HG02571 (cell line): ENCODE data around the gene STK40.

Source experiments
- ATAC-seq: cut with Tn5 transposase; IDR thresholded peaks from one replicate; pipeline ENCODE4 v1.9.1; 2021; ENCODE audit warnings: mild to moderate bottlenecking, moderate library complexity; ENCODE audit not compliant: unreplicated experiment

STK40 gene

GRCh38 chr1:36398370-36398977 is 12.8 kb upstream of the STK40 start:
- ATAC-seq, result no peak

- peak; percentile 75 for ATAC-seq
These were observed 11.9 kb upstream of the STK40 start, which contains the start of gene LSM10 for GRCh38 chr1:36397378-36398230. LSM10 (minus strand) TSS chr1:36397908; CDS start chr1:36394129, 3,779 bp downstream.

GRCh38 chr1:36397083-36397377 is 11.3 kb upstream of the STK40 start:
- ATAC-seq, result peak; percentile 23

GRCh38 chr1:36396359-36396758 is 10.6 kb upstream of the STK40 start:
- ATAC-seq, result no peak

DNA sequence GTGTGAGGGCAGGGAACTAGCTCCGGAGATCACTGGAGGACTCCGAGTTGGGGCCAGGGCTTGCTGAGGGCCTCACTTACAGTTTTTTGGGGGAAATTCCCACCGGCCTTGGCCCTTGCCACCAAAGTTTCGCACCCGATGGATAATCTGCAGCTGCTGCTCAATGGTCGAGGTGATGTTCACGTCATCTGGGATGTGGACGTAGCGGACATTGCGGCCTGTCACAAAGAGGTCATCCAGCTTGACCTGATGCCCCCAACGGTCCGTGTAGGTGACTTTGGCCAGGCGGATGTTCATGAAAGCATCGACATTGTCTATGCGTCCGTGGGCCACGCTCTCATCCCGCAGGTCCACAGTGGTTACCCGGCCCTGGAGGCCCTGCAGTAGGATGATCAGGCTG is 8.0 kb upstream of the STK40 start:
- ATAC-seq, result no peak

DNA sequence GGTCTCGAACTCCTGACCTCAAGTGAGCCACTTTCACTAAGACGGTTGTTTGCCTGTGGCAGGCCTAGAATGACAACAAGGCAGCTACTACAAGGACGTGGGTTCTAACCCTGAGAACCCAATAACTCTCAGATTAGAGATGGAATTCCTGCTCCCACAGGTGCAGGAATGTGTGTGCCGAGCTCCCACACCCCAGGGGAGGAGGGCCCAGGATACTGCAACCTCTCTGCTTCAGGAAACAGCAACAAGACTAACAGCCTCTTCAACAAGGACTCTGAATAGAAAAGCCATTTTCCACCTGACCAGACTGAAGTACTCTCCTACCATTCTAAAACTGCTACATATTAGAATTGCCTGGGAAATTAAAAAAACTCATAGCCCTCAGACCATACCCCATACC is 7.1 kb upstream of the STK40 start:
- ATAC-seq, result no peak

- no peak for ATAC-seq
These were observed 5.5 kb upstream of the STK40 start for GRCh38 chr1:36391271-36391670.

DNA sequence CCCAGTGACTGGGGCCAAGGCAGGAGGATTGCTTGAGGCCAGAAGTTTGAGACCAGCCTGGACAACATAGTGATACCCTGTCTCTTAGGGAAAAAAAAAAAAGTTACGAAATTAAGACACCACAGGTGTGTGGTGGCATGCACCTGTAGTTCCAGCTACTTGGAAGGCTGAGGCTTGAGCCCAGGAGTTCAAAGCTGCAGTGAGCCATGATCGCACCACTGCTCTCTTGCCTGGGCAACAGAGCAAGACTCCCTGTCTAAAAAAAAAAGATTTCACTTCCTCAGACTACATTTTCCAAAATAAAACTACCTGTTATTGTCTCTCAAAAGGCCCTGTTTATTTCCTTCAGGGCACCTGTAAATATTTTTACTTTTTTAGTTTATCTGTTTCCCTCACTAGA is 4.7 kb upstream of the STK40 start:
- ATAC-seq, result no peak

DNA sequence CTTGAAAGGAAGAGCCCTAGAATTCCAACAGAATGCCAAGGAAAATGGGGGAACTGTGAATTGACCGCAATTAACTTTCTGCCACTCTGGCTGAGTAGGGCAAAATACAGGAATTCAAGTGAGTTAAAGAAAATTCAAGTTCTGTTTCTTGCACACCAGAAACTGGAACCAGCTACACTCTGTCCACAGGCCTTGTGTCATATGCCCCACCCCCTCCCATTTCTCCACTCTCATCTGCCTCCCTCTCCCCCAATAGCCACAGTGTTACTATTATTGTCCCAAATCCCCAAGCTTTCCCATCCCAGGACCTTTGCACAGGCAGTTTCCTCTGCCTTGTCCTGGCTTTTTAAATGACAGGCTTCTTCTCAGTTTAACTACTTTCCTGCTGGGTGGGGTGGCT is 4.3 kb upstream of the STK40 start:
- ATAC-seq, result no peak

- ATAC-seq, result no peak
These were observed 3.5 kb upstream of the STK40 start for GRCh38 chr1:36389261-36389660.

DNA sequence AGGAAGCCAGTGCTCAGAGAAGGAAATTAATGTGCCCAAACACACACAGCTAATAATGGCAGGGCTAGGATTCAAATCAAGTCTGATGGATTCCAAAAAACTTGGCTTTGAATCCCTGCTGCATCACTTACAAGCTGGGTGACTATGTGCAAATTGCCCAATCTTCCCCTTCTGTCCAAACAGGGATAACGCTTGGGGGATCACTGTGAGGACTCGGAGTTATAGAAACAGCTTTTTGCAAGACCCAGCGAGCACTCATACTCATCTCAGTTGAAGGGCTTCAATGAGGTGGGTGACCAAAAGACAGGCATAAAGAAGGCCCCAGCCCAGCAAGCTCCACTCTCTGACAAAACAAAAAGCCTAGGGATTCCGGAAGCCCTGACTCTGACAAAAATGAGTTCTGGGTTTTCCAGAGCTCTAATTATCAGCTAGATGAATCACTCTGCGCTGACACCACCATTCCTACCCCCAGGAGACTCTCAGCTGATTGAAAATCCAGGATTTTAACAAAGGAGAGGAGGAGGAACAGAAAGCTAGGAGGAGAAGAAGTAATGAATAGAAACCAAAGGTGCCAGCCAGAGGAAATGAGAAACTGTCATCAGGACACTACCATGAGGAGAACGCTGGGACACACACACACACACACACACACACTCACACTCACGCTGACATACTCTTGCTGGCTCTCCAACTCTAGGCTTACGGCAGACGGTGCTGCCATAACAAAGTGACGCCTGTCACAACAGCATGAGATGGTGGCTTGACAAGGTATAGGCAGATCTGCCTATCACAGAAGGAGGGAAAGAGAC is 1.6 kb upstream of the STK40 start:
- ATAC-seq, result no peak

DNA sequence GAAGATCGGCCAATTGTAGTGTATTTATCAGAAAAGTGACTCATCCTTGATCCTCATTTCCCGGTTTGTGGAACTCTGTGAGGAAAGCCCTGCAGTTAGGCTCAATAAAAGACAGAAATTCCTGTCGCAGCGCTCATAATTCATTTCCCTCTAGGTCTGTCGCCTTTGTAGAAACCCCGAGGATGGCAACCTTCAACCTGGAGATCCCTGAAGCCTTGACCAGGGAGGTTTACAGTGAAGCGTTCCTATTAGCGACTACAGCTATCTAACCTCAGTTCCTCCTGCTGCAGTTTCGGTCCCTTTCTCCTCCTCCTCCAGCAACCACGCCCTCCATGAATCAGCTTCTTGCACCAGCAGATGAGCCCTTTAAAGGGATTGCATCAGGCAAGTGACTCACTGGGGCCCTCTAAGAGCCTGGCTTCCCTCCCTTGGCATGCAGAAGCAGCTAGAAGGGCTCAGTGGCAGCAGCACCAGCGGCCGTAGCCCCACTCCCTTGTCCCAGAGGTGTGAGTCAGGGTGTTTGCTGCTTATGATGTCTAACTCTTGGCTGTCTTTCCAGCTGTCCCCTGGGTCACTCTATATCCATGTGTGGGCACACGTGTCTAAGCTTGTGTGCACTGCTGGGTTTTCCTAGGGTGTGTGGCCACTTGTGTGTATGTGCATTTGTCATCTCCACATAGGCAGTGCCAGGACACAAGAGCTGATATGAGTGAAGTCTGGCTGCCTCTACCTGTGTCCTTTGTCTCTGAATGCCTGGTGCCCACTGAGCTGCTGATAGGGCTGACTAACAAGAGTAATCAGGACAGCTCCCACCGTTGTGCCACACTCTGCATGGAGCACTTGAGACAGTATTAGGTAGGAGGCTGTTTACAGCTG is 779 bp upstream of the STK40 start:
- ATAC-seq, result peak; percentile 34

DNA sequence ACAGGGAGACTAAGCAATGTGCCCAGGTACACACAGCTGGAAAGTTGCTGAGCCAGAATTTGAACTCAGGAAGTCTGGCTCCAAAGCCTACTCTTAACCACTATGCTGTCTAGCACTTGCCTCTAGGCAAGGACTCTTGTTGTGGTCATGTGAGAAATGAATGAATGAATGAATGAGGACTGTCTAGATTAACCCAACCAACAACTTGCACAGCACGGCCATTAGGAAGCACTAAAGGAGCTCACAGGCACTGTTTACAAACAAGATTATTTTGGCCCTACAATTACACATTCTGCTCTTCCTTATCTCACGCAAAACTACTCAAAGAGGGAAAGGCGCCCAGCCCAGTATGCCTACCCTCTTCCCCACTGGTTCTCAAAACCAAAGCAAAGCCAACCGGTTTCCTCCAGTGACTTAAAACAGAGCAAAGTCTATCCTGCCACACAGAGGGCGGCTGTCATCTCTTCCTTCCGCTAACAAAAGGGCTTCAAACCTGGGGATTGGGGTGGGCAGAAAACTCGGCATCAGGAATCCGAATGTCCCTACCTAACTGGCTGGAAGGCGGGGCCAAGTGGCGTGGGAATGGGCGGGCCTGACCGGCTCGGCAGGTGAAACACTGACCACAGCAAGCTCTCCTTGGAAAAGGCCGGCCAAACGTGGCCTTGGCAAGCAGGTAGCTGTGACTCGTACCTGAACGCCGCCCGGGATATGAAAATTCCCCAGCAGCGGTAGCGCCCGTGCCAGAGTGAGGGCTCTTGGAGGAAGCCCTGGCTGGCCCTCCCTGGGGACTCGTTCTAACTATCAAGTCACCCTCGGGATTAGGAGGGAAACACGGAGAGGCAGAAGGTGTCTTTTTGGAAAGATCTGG is 948 bp downstream of the STK40 start:
- ATAC-seq, result no peak

DNA sequence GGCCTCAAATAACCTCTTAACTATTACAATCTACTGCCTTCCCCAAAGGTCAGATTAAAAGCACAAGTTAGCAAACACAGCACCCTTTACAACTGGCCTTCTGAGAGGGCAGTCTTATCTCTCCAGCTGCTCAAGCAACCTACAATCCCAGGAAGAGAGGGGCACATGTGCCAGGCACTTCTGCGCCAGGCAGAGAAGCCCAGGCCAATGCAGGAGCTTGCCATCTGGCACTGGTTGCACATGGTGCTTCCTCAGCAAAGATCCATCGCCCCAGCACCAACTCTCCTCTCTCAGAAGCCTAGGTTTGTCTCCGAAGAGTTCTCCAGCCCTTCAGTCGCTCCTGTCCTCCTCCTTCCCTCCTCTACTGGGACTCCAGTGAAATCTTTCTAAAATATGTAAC is 2.5 kb downstream of the STK40 start:
- ATAC-seq, result no peak

DNA sequence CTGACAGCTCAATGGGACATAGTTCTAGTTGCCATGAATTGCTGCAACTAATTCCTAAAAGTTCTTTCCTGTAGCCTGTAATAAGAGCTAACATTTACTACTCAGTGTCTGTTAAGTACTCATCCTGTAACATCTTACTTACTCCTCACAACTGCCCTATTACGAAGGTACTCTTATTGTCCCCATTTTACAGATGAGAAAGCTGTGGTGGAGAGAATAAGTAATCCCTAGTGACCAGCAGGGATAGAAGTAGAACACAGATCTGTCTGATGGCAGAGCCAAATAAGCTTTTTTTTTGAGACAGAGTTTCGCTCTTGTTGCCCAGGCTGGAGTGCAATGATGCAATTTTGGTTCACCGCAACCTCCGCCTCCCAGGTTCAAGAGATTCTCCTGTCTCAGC is 3.1 kb downstream of the STK40 start:
- no peak for ATAC-seq

- no peak for ATAC-seq
These were observed 3.5 kb downstream of the STK40 start for GRCh38 chr1:36382231-36382630.

DNA sequence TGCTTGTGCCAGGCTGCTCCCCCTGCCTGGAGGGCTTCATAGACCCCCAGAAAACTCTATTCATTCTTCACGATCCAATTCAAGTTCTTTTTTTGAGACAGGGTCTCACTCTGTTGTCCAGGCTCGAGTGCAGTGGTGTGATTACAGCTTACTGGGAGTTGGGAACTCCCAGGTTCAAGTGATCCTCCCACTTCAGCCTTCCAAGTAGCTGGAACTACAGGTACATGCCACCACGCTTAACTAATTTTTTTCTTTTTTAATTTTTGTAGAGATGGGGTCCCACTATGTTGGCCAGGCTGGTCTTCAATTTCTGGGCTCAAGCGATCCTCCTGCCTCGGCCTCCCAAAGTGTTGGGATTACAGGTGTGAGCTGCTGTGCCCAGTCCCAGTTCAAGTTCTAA is 4.3 kb downstream of the STK40 start:
- ATAC-seq, result no peak

DNA sequence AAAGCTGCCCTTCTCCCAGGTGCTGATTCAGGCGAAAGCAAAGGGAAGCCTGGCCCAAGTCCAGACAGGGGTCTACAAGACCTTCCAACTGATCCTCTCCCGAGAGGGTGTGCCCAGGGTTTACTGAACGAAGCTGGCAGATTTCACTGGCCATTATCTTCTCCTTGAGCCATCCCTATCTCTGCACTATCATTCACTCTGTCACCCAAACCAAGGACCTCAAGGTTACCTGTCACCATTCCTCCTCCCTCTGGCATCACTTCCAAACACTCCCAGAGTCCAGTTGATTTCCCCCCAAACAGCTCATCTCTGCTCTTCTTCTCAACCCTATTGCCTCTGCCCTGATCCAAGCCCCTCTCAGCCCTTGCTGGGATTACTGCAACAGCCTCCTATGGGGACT is 4.9 kb downstream of the STK40 start:
- ATAC-seq, result no peak

DNA sequence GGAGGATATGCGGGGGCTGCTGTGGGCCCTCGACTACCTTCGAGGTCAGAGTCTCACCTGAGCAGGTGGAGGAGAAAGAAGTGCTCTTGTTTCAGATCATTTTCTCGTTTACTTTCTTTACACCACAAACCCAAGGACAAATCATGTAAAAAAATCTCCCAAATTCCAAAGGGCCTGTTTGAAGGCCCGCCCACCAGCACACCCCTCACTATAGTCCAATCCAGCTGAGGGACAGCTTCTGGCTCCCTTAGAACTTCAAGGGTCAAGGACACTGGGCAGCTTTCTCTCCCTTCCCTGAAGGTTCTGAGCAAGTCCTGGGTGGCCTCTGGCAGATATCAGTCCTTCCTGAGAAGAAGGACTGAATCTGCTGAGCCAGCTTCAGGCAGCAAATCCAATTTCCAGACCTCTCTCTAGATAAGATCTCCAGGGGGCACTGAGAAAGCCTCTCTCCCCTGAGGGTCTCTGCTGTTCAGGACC is 5.5 kb downstream of the STK40 start:
- ATAC-seq, result no peak
